ENCODE measurements around the gene SLC36A1.

Gene SLC36A1

GRCh38 chr5:151454166-151454565, 6.8 kb downstream of the SLC36A1 start:
- DNase-seq = no peak

- DNase-seq = no peak
These were observed 7.5 kb downstream of the SLC36A1 start for GRCh38 chr5:151454889-151455288.

GRCh38 chr5:151456321-151456940, 9.0 kb downstream of the SLC36A1 start:
- DNase-seq = no peak

GRCh38 chr5:151458314-151458713, 10.9 kb downstream of the SLC36A1 start:
- no peak for DNase-seq

- DNase-seq = no peak
These were observed 12.4 kb downstream of the SLC36A1 start for GRCh38 chr5:151459680-151460324.

GRCh38 chr5:151461312-151461711, 13.9 kb downstream of the SLC36A1 start:
- no peak for DNase-seq

- no peak for DNase-seq
These were observed 16.0 kb downstream of the SLC36A1 start for GRCh38 chr5:151463137-151464029.

- no peak for DNase-seq
These were observed 16.7 kb downstream of the SLC36A1 start for GRCh38 chr5:151464101-151464500.

GRCh38 chr5:151465476-151465875, 18.1 kb downstream of the SLC36A1 start:
- no peak for DNase-seq

- no peak for DNase-seq
These were observed 20.2 kb downstream of the SLC36A1 start for GRCh38 chr5:151467576-151467975.

GRCh38 chr5:151469386-151469785, 22.0 kb downstream of the SLC36A1 start:
- no peak for DNase-seq

GRCh38 chr5:151469992-151470391, 22.6 kb downstream of the SLC36A1 start:
- DNase-seq = no peak

- no peak for DNase-seq
These were observed 23.0 kb downstream of the SLC36A1 start for GRCh38 chr5:151470439-151470838.

GRCh38 chr5:151471276-151471675, 23.9 kb downstream of the SLC36A1 start:
- no peak for DNase-seq

GRCh38 chr5:151474799-151475198, 27.4 kb downstream of the SLC36A1 start:
- DNase-seq = no peak

- DNase-seq = no peak
These were observed 28.0 kb downstream of the SLC36A1 start for GRCh38 chr5:151475388-151475787.

- no peak for DNase-seq
These were observed 28.6 kb downstream of the SLC36A1 start for GRCh38 chr5:151476016-151476415.

GRCh38 chr5:151477101-151477500, 29.7 kb downstream of the SLC36A1 start:
- DNase-seq = no peak

- DNase-seq = no peak
These were observed 33.2 kb downstream of the SLC36A1 start for GRCh38 chr5:151480384-151481293.

- DNase-seq = no peak
These were observed 35.8 kb downstream of the SLC36A1 start for GRCh38 chr5:151483176-151483575.

- DNase-seq = no peak
These were observed 36.2 kb downstream of the SLC36A1 start for GRCh38 chr5:151483647-151484046.

GRCh38 chr5:151487544-151487943, 40.1 kb downstream of the SLC36A1 start:
- DNase-seq = no peak

- DNase-seq = no peak
These were observed 43.2 kb downstream of the SLC36A1 start for GRCh38 chr5:151490627-151491026.

Data from activated T-cell treated with anti-CD3 and anti-CD28 coated beads, Interleukin-2, amount 50 U/mL, for 48 hours (primary cell).